OCI-LY1 (cell line): ENCODE results near the gene GPT2.
A peak's percentile ranks its signal among the peaks of the same experiment; 100 is the strongest.

ENCODE experiments used
- CTCF ChIP-seq: fragments of 200-600 bp; sonication (generic), shearing (Covaris generic); IDR thresholded peaks from 2 replicates; pipeline ENCODE4 v1.5.1; 2017; ENCODE audit warnings: mild to moderate bottlenecking, antibody characterized with exemption, low read length, moderate library complexity, mixed read lengths
- EZH2 ChIP-seq: fragments of 200-600 bp; sonication (generic), shearing (Covaris generic); IDR thresholded peaks from 2 replicates; pipeline ENCODE4 v1.8.0; 2017; ENCODE audit warnings: borderline replicate concordance, mixed run types, mild to moderate bottlenecking, antibody characterized with exemption, low read length, moderate library complexity, mixed read lengths

DNA sequence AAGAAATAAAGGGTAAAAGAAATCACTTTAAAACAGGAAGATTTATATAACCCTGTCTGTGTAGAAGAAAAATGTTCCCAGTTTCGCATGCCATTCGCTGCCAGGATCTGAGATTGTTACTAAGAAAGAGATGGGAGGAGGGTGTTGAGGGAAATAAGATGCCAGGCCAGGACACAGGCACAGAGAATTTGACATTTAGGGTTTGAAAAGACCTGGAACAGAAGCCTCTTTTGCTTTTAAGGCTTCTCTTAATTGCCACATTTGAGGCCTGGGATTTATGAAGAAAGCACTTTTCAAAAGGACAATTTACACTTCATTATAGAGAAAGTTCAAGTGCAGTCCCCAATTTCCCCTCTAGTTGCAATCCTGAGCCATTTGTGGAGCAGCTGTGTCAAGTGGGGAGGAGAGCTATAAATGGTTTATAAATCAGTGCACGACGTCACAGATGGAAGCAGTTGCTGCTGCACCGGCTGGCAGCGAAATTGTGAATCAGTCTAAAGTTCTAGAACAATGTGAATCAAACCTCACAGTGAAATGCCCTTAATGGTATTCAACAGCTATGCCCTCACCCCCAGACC lies 26.7 kb upstream of the GPT2 start:
- TF ChIP-seq CTCF, result peak; percentile 54
- TF ChIP-seq EZH2, result no peak
